K562 (cell line): ENCODE results near the gene RASSF3. TPM values are rescaled to one million over a fixed set of nuclear protein-coding genes. Genes with fewer than 3 reads are reported as not detected.

Experiments used
- ATAC-seq: fragments of 200-7000 bp; cut with Tn5 transposase; 3 replicates; pipeline ENCODE4 v1.9.1; 2020; ENCODE audit warnings: moderate library complexity
- BruUV-seq: library from RNA; stranded (reverse); fragments of 400-500 nt; replicated peaks from 2 replicates; lab custom pipeline; 2021; lab: Mats Ljungman, UMichigan
- CTCF ChIA-PET: fragments of 300-600 bp; formaldehyde crosslinking; extraction: SDS; loops from one replicate; lab custom pipeline; 2021; ENCODE audit warnings: low intra/inter-chr PET ratio; lab: Yijun Ruan, JAX
- POLR2A ChIA-PET: fragments of 300-600, 350-650 bp; sonication (Branson Sonifier 250); formaldehyde crosslinking; extraction: SDS; loops from one replicate; lab custom pipeline; 2021; ENCODE audit warnings: antibody characterized with exemption, inconsistent platforms; lab: Yijun Ruan, JAX
- DNase-seq, 4 experiments: peaks; one replicate each; pipeline versions ENCODE4 v3.0.0 to v3.0.0-alpha.2; 2011 to 2018; ENCODE audit warnings: low spot score in 3 of 4, mixed read lengths in 3 of 4; ENCODE audit errors: extremely low read depth in 1 of 4
- FAIRE-seq: peaks from 2 replicates; lab custom pipeline; 2011; peaks lifted over from hg19 to GRCh38; lab: Jason Lieb, UNC
- H2AFZ ChIP-seq: 2 replicates; pipeline ENCODE4 v1.6.0; 2011; ENCODE audit warnings: low read depth, low read length, control low read depth, inconsistent platforms
- H3K27ac ChIP-seq: fragments of 200-600 bp; 3 replicates; pipeline ENCODE4 v1.8.0; 2011; ENCODE audit warnings: low read depth, mild to moderate bottlenecking, control low read depth, inconsistent platforms, low read length, moderate library complexity, mixed read lengths; ENCODE audit errors: extremely low read depth
- H3K27me3 ChIP-seq, 2 experiments: fragments of 300-600 bp in 1 of 2; 2 replicates in 1 of 2; 3 replicates in 1 of 2; pipeline versions ENCODE4 v1.6.0 to v1.8.0; 2011; ENCODE audit warnings: inconsistent platforms in 2 of 2, low read length in 2 of 2, mild to moderate bottlenecking in 1 of 2, mixed read lengths in 1 of 2, moderate library complexity in 1 of 2; ENCODE audit not compliant: control insufficient read depth in 2 of 2, insufficient read depth in 2 of 2
- H3K36me3 ChIP-seq: fragments of 300-600 bp; 3 replicates; pipeline ENCODE4 v1.8.0; 2011; ENCODE audit warnings: mild to moderate bottlenecking, low read length, inconsistent platforms; ENCODE audit not compliant: control insufficient read depth, insufficient read depth
- H3K4me1 ChIP-seq, 2 experiments: fragments of 200-600 bp in 1 of 2; replicated peaks in 1 of 2; 2 replicates in 1 of 2; 3 replicates in 1 of 2; pipeline versions ENCODE4 v1.5.1 to v1.8.0; 2011; ENCODE audit warnings: inconsistent platforms in 2 of 2, low read length in 2 of 2, mild to moderate bottlenecking in 1 of 2, mixed read lengths in 1 of 2, moderate library complexity in 1 of 2; ENCODE audit not compliant: control insufficient read depth in 2 of 2, insufficient read depth in 2 of 2
- H3K4me2 ChIP-seq: 2 replicates; pipeline ENCODE4 v1.6.1; 2011; ENCODE audit warnings: low read length, control low read depth, inconsistent platforms, mixed read lengths; ENCODE audit not compliant: insufficient read depth
- H3K4me3 ChIP-seq: fragments of 200-600 bp; sonication (generic), shearing (Covaris generic); 2 replicates; pipeline ENCODE4 v1.5.1; 2016; ENCODE audit warnings: control low read depth, inconsistent platforms
- H3K79me2 ChIP-seq: fragments of 200-600 bp; 3 replicates; pipeline ENCODE4 v1.8.0; 2011; ENCODE audit warnings: low read length, inconsistent platforms; ENCODE audit not compliant: control insufficient read depth, insufficient read depth
- H3K9ac ChIP-seq, 2 experiments: 2 replicates each; pipeline versions ENCODE4 v1.6.0 to v1.6.1; 2011; ENCODE audit warnings: low read depth in 2 of 2, low read length in 2 of 2, control low read depth in 1 of 2, inconsistent platforms in 1 of 2, mild to moderate bottlenecking in 1 of 2, mixed read lengths in 1 of 2; ENCODE audit not compliant: insufficient read depth in 1 of 2
- H3K9me1 ChIP-seq: one replicate; pipeline ENCODE4 v1.6.0; 2011; ENCODE audit warnings: inconsistent platforms, mild to moderate bottlenecking, low read length, moderate library complexity; ENCODE audit not compliant: control insufficient read depth, insufficient read depth
- H3K9me3 ChIP-seq: replicated peaks from 2 replicates; pipeline ENCODE4 v1.5.1; 2011; ENCODE audit warnings: low read depth, low read length, inconsistent platforms; ENCODE audit not compliant: control insufficient read depth, insufficient read depth
- H4K20me1 ChIP-seq: replicated peaks from 2 replicates; pipeline ENCODE4 v1.6.1; 2011; ENCODE audit warnings: low read length, inconsistent platforms, mixed read lengths; ENCODE audit not compliant: control insufficient read depth, insufficient read depth
- BCOR ChIP-seq: fragments of 450-650 bp; IDR thresholded peaks from 2 replicates; pipeline ENCODE4 v1.6.1; 2016
- GTF2A2 ChIP-seq: IDR thresholded peaks from 2 replicates; pipeline ENCODE4 v1.6.1; 2016; ENCODE audit warnings: mild to moderate bottlenecking, missing genetic modification characterization, missing compliant biosample characterization
- WGBS: fragments of 100-300 bp; shearing (Covaris generic); methylation state at CpG from one replicate; pipeline ENCODE4 v1.1.6; 2016; ENCODE audit warnings: low coverage, mixed read lengths; ENCODE audit not compliant: insufficient coverage; ENCODE audit errors: missing lambda C conversion rate; 5-methylcytosine and 5-hydroxymethylcytosine counted together
- in situ Hi-C: fragments of 300-500 bp; cut with MboI; formaldehyde crosslinking; loops from 4 replicates; pipeline ENCODE4 v1.15.0; 2018; ENCODE audit warnings: inconsistent platforms, mixed read lengths
- intact Hi-C: fragments of 100-400 bp; cut with micrococcal nuclease; formaldehyde crosslinking; loops from 2 replicates; pipeline ENCODE4 v1.14.2; 2022
- polyA plus RNA-seq, 8 experiments: library from polyadenylated mRNA; depleted of rRNA in 4 of 8; stranded (reverse) in 5 of 8; unstranded in 3 of 8; fragments of >200 nt; fragmentation: Nextera tagmentation in 2 of 8; fragmentation: Illumina TruSeq in 1 of 8; extraction: Ambion mirVana in 2 of 8; extraction: Trizol in 1 of 8; gene quantifications; 2 replicates each; pipeline versions ENCODE4 v1.2.1 to v1.2.3, GENCODE V29; 2011 to 2014; ENCODE audit warnings: inconsistent platforms in 1 of 8, missing spikeins in 1 of 8
- total RNA-seq, 7 experiments: library from RNA; depleted of rRNA in 6 of 7; stranded (reverse); fragments of >200 nt in 6 of 7; fragmentation: Illumina TruSeq in 2 of 7; extraction: Trizol in 2 of 7; gene quantifications; 2 replicates each; pipeline versions ENCODE4 v1.2.1 to v1.2.3, GENCODE V29; 2011 to 2021; ENCODE audit warnings: low replicate concordance in 1 of 7
- TF ChIP-seq, protein P1 (sequence below): sonication (generic); formaldehyde crosslinking; IDR thresholded peaks from 2 replicates; pipeline ENCODE4 v1.8.1; 2023; ENCODE audit warnings: mild to moderate bottlenecking, missing genetic modification reagents

RASSF3 gene
- total and polyA plus RNA-seq, 9 of the 15 experiments (the other 6 are each of a cell fraction or from before 2014, with no cell fraction given) = 3.7 to 39.2 (median 20.2) TPM

DNA sequence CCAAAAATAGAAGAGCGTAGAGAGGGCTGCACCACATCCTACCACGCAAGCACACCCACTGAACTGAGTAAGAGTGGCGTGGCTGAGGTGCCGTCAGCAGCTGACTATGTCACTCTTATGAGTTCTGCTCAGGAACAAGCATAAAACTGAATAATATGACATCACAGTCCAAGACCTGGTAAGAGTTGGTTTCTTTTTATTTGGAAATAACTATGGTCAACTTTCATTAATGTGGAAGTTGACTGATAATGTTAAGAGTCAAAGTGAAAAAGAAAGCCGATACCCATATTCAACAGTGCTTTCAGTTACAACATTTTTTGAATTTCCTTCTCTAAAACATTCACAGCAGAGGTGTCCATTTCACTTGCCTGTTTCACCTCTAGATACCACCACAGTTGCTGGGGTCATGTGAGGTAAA, 104.3 kb downstream of the RASSF3 start (continued):
- TF ChIP-seq, protein P1, sequence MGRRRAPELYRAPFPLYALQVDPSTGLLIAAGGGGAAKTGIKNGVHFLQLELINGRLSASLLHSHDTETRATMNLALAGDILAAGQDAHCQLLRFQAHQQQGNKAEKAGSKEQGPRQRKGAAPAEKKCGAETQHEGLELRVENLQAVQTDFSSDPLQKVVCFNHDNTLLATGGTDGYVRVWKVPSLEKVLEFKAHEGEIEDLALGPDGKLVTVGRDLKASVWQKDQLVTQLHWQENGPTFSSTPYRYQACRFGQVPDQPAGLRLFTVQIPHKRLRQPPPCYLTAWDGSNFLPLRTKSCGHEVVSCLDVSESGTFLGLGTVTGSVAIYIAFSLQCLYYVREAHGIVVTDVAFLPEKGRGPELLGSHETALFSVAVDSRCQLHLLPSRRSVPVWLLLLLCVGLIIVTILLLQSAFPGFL = no peak
- no peak for TF ChIP-seq BCOR

DNA sequence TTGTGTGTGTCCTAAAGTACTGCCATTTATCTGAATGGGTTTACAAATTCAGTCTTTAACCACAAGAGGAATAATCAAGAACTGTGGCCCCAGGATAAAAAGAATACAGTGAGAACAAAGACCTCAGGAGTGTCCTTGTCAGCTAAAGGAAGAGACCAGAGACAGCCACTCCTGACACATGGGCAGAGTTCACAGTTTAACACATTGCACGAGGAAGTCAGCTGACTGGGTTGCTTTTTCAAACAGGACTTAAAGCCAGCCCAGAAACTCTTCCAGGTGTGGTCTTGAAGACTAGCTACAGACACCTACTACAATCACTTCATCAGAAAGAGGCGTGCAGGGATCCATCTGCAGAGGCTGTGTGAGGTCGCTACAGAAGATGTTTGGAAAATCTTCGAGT, 106.1 kb downstream of the RASSF3 start:
- H3K9me3 ChIP-seq = no peaks in the 10 kb centered on the region
- DNase-seq (no peak), FAIRE-seq (no peak), ATAC-seq (no peak)
- no peak overlapping the region for H3K4me3 ChIP-seq
- CTCF ChIA-PET = no interaction called here
- no peak overlapping the region for H2AFZ ChIP-seq
- H3K9ac ChIP-seq = no peak overlapping the region
- H3K27ac ChIP-seq = no peak overlapping the region
- intact Hi-C loops = no loop called here
- H3K9me1 ChIP-seq = peaks cover under 1% of the 10 kb centered on the region
- no TSS peak for BruUV-seq
- no peak overlapping the region for H3K4me2 ChIP-seq
- peaks cover 2 to 12% of the 10 kb centered on the region in 2 experiments; a peak in 4 of 5 replicates for H3K4me1 ChIP-seq
- in situ Hi-C loops = no loop called here
- H4K20me1 ChIP-seq = no peaks in the 10 kb centered on the region
- no peaks in the 10 kb centered on the region for H3K79me2 ChIP-seq
- no peak for TF ChIP-seq GTF2A2
- H3K36me3 ChIP-seq = peaks cover 33% of the 10 kb centered on the region
- WGBS = 78% methylated on average over 4 of the region's 4 CpGs
- POLR2A ChIA-PET = interaction anchor here (1.2 kb wide), 2 partner anchors 9 to 28 kb away, joined by 3 to 4 read pairs; no protein-coding TSS in a partner anchor
- H3K27me3 ChIP-seq = no peaks in the 10 kb centered on the region
